Esophagus muscularis mucosa (tissue), 4 donors: Measurements from ENCODE around the gene IGF1R.

Experiments used
- CTCF ChIP-seq, 3 experiments: fragments of 200-600 bp in 2 of 3; fragments of 450-650 bp in 1 of 3; sonication (generic) in 2 of 3; IDR thresholded peaks; one replicate each; pipeline ENCODE4 v1.5.1; 2017 to 2019; ENCODE audit warnings: antibody characterized with exemption in 3 of 3, mild to moderate bottlenecking in 2 of 3, moderate library complexity in 1 of 3
- EP300 ChIP-seq: sonication (generic); formaldehyde crosslinking; IDR thresholded peaks from one replicate; pipeline ENCODE4 v1.6.1; 2017; ENCODE audit warnings: antibody characterized with exemption
- POLR2A ChIP-seq: fragments of 450-650 bp; IDR thresholded peaks from one replicate; pipeline ENCODE4 v1.6.1; 2017; ENCODE audit warnings: antibody characterized with exemption, moderate library complexity, mild to moderate bottlenecking, low read depth
- POLR2AphosphoS5 ChIP-seq, 2 donors: sonication (generic); formaldehyde crosslinking; IDR thresholded peaks; one replicate each; pipeline ENCODE4 v1.6.1; 2017; ENCODE audit warnings: antibody characterized with exemption in 2 of 2

DNA sequence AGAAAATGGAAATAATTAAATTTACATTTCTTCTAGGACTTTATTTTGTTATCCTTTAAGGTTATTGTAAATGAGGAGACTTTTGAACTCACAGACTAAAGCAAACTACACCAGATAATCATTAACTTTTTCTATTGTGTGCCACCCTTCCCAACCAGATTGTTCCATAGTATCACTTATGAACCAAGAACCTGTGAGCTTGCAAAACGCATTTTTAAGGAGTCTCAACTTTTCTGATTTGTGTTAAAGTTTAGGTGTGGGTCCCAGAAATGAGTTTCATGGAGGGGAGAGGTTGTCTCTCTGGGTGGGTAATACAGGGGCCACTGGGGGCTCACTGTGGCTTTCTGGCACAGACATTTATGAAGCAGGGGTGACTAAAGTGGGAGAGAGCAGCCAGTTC is 75.7 kb downstream of the IGF1R start:
- TF ChIP-seq CTCF (IDR thresholded peaks at IDR 0.05) (no peak), POLR2AphosphoS5 (IDR thresholded peaks at IDR 0.05) (no peak), POLR2A (no peak), EP300 (no peak)
